Esophagus squamous epithelium (tissue), 4 donors: ENCODE results near the gene FNDC5.

Experiments
- CTCF ChIP-seq, 6 experiments: fragments of 450-650 bp in 4 of 6; fragments of 200-600 bp in 2 of 6; sonication (generic) in 2 of 6; IDR thresholded peaks; one replicate each; pipeline ENCODE4 v1.5.1; 2016 to 2019; ENCODE audit warnings: antibody characterized with exemption in 6 of 6, mild to moderate bottlenecking in 4 of 6, moderate library complexity in 4 of 6
- POLR2A ChIP-seq, 4 donors: fragments of 450-650 bp; IDR thresholded peaks; one replicate each; pipeline ENCODE4 v1.6.1; 2017; ENCODE audit warnings: antibody characterized with exemption in 4 of 4, mild to moderate bottlenecking in 4 of 4, moderate library complexity in 3 of 4

- TF ChIP-seq CTCF (IDR thresholded peaks at IDR 0.05), result no peak
- no peak for TF ChIP-seq POLR2A (IDR thresholded peaks at IDR 0.05)
Observed at GRCh38 chr1:32906654-32907053, 35.9 kb upstream of the FNDC5 start.
